HG02678 (cell line): ENCODE measurements around the gene BCL11A.
A peak's percentile ranks its signal among the peaks of the same experiment; 100 is the strongest.
"Not testable (repeated sequence)": the region's sequence is repeated elsewhere in the genome, so short reads cannot be mapped to it uniquely, and the experiment has no call there.

Source experiments
- ATAC-seq: cut with Tn5 transposase; IDR thresholded peaks from one replicate; pipeline ENCODE4 v1.9.1; 2021; ENCODE audit warnings: mild to moderate bottlenecking, moderate library complexity; ENCODE audit not compliant: unreplicated experiment

Gene BCL11A

DNA sequence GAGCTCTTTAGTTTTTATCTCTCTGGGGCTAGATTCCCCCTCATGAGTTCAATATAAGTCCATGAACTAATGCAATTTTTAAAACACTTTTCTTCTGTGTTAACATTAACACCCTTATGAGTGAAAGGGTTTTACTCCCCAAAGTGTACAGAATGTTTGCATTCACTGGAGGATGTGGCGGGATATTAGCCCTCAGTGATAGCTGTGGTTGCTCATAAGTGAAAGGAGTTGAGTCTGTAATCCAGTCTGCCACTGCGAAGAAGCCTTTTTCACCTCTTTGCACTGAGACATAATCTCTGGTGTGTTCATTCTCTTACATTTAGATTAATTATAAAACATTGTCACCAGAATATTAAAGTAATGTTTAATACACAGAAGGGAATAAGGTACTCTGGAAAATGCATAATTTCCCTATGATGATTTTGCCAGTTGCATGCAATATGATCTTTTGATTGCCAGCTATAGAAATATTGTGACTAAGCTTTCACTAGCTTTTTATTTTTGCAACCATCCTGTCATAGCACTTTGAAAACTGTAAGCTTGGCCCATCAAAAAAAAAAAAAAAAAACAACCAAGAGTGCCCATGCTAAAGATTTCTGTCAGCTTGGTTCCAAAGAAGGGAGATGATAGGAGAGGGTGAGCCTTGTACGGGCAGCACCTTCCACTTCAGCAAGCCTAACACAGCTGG lies 113.2 kb downstream of the BCL11A start:
- peak; percentile 24 for ATAC-seq

- peak; percentile 95 for ATAC-seq
Measured at GRCh38 chr2:60439219-60439974, 114.1 kb downstream of the BCL11A start.

DNA sequence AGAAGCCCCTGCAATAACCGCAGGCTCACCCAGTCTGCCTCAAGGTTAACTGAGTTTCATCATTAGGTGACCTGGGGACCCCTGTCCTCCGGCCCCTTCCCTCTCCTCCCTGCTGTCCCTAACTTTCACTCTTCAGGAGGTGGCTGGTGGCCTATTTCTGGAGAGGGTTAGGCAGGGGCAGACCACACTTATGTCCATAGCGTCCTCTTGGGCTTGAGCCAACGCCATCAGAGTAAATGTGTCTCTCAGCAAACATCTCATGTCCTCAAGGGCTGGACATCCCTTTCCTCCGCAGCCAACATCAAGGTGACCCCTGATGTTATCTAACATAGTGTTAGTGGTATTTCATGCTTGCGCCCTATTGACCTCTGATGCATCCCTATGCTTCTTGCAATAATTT lies 114.8 kb downstream of the BCL11A start:
- no peak for ATAC-seq

DNA sequence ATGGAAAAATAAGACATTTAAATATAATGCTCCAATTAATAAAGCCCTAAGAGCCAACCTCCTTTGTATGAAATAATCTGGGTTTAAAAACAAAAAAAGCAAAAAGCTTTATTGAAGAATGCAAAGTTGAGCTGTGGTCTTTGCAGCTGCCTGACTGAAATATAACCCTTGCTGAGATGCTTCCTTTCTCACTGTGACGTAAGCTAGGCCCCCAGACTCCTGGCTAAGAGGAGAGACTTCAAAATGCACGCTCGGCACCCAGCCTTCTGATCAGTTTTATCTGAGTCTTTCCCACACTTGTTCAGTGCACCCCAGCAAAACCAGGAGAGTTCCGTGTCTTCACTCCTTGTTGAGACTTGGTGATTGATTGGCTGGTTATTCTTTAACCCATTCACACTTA lies 115.3 kb downstream of the BCL11A start:
- no peak for ATAC-seq

DNA sequence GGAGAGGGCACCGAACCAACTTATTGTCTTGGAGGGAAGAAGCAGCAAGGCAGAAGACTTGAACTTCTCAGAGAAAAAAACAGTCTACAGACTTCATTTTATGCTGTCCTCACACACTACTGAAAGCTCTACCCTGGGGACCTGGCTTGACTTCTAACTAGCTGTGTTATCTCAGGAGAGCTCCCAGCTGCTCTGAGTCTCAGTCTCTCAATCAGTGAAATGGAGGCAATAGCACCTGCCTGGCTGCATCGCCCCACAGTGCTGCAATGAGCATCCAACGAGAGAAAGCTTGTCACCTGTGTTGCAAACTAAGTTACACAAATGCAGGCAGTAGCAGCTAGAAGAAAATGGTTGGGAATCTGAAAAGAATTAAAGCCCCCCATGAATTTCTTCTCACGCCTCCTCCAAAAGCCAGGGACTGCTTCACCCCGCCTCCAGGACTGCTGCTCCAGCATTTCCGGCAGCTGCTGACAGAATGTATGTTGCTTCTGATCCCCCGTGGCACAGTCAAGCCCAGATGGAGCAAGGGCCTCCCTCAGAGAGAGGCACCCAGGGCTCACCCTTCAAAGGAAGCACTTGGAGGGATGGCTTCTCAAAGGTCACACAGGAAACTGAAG lies 116.3 kb downstream of the BCL11A start:
- ATAC-seq, result no peak

GRCh38 chr2:60433018-60433596 lies 120.3 kb downstream of the BCL11A start:
- no peak for ATAC-seq

- ATAC-seq, result no peak
Measured at GRCh38 chr2:60432035-60432601, 121.3 kb downstream of the BCL11A start.

DNA sequence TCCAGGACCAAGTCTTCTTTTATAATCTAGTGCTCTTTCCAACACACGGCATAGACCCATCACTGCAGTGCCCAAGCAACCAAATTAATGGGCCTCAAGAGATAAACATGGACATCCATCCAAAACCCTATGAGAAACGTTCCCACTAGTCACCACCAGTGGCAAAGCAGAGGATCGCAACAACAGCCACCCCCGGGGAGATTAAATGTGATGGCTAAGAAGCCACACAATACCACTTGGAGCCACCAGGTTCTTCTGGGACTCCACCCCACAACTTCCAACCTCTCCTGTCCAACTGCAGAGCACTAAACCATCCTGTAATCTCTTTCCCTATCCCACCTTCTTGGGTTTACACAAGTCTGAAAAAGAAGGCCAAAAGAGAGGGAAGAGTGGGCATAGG lies 123.8 kb downstream of the BCL11A start:
- no peak for ATAC-seq

GRCh38 chr2:60426880-60427279 lies 126.6 kb downstream of the BCL11A start:
- ATAC-seq, result no peak

- ATAC-seq, result no peak
Measured at GRCh38 chr2:60426341-60426740, 127.1 kb downstream of the BCL11A start.

- ATAC-seq, result no peak
Measured at GRCh38 chr2:60424233-60424632, 129.2 kb downstream of the BCL11A start.

- no peak for ATAC-seq
Measured at GRCh38 chr2:60423505-60423904, 129.9 kb downstream of the BCL11A start.

- ATAC-seq, result no peak
Measured at GRCh38 chr2:60422826-60423483, 130.5 kb downstream of the BCL11A start.

DNA sequence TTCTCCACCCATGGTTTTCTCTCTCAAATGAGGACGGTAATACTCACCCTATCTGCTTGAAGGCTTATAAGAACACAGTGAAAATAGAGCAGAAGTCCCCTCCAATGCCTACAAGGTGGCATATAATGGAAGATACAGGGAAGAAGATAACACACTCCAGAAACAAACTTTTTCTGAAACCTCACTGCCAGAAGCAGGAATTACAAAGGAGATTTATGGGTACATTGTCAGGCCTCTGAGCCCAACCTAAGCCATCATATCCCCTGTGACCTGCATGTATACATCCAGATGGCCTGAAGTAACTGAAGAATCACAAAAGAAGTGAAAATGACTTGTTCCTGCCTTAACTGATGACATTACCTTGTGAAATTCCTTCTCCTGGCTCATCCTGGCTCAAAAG lies 136.2 kb downstream of the BCL11A start:
- not testable (repeated sequence) for ATAC-seq

- no peak for ATAC-seq
Measured at GRCh38 chr2:60416221-60417008, 137.0 kb downstream of the BCL11A start.

DNA sequence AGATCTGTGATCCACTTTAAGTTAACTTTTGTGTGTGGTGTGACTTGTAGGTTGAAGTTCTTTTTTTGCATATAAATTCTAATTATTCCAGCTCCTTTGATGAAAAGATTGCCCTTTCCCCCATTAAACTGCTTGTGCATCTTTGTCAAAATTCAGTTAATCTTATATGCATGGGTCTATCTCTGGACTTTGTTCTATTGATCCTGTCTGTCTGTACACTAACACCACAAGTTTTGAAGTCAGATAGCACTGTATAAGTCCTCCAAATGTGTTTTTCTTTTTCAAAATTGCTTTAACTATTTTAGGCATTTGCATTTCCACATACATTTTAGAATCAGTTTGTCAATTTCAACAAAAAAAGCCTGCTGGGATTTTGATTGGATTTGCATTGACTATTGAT lies 137.6 kb downstream of the BCL11A start:
- ATAC-seq, result no peak

- ATAC-seq, result no peak
Measured at GRCh38 chr2:60414495-60415138, 138.8 kb downstream of the BCL11A start.

- peak; percentile 73 for ATAC-seq
Measured at GRCh38 chr2:60413814-60414168, 139.7 kb downstream of the BCL11A start.

GRCh38 chr2:60413069-60413813 lies 140.2 kb downstream of the BCL11A start:
- ATAC-seq, result no peak
